ENCODE results near the gene CDH20. TPM values are rescaled to one million over a fixed set of nuclear protein-coding genes. Genes with fewer than 3 reads are reported as not detected.

Gene CDH20
- total RNA-seq, 1 donor from 2014 or later, result 0.63 TPM

- Mint-ChIP-seq H3K36me3 (ENCODE audit: low read depth) (no peaks in the 10 kb centered on the region), H3K27me3 (ENCODE audit: low read depth) (peaks cover 5% of the 10 kb centered on the region), H3K4me1 (no peaks in the 10 kb centered on the region), H3K9me3 (peaks cover 2% of the 10 kb centered on the region), H3K4me3 (no peak overlapping the region), H3K27ac (ENCODE audit: unreplicated experiment) (no peak overlapping the region)
- no peak for TF ChIP-seq CTCF (conservative IDR thresholded peaks at IDR 0.05)
- no peak for DNase-seq (ENCODE audit: low read depth, low spot score)
Observed at GRCh38 chr18:61503688-61504087, 170.5 kb downstream of the CDH20 start.

- Mint-ChIP-seq H3K4me3 (no peak overlapping the region), H3K4me1 (peaks cover 3% of the 10 kb centered on the region), H3K36me3 (ENCODE audit: low read depth) (no peaks in the 10 kb centered on the region), H3K27ac (ENCODE audit: unreplicated experiment) (no peak overlapping the region), H3K27me3 (ENCODE audit: low read depth) (no peaks in the 10 kb centered on the region), H3K9me3 (no peaks in the 10 kb centered on the region)
- no peak for TF ChIP-seq CTCF (conservative IDR thresholded peaks at IDR 0.05)
- no peak for DNase-seq (ENCODE audit: low read depth, low spot score)
Observed at GRCh38 chr18:61528961-61529360, 195.7 kb downstream of the CDH20 start.

- DNase-seq (ENCODE audit: low read depth, low spot score), result no peak
- H3K27me3 Mint-ChIP-seq (ENCODE audit: low read depth), result no peaks in the 10 kb centered on the region
- no peak overlapping the region for H3K4me3 Mint-ChIP-seq
- no peaks in the 10 kb centered on the region for H3K9me3 Mint-ChIP-seq
- no peak overlapping the region for H3K27ac Mint-ChIP-seq (ENCODE audit: unreplicated experiment)
- H3K4me1 Mint-ChIP-seq, result peaks cover 3% of the 10 kb centered on the region
- H3K36me3 Mint-ChIP-seq (ENCODE audit: low read depth), result no peaks in the 10 kb centered on the region
- no peak for TF ChIP-seq CTCF (conservative IDR thresholded peaks at IDR 0.05)
Observed at GRCh38 chr18:61530681-61531080, 197.5 kb downstream of the CDH20 start.

- TF ChIP-seq CTCF (conservative IDR thresholded peaks at IDR 0.05), result no peak
- peaks cover 3% of the 10 kb centered on the region for H3K4me1 Mint-ChIP-seq
- no peak overlapping the region for H3K27ac Mint-ChIP-seq (ENCODE audit: unreplicated experiment)
- DNase-seq (ENCODE audit: low read depth, low spot score), result no peak
- no peak overlapping the region for H3K4me3 Mint-ChIP-seq
- H3K27me3 Mint-ChIP-seq (ENCODE audit: low read depth), result no peaks in the 10 kb centered on the region
- no peaks in the 10 kb centered on the region for H3K36me3 Mint-ChIP-seq (ENCODE audit: low read depth)
- H3K9me3 Mint-ChIP-seq, result no peaks in the 10 kb centered on the region
Observed at GRCh38 chr18:61531182-61531581, 198.0 kb downstream of the CDH20 start.

- Mint-ChIP-seq H3K9me3 (no peaks in the 10 kb centered on the region), H3K4me3 (no peak overlapping the region), H3K36me3 (ENCODE audit: low read depth) (no peaks in the 10 kb centered on the region), H3K27me3 (ENCODE audit: low read depth) (no peaks in the 10 kb centered on the region), H3K27ac (ENCODE audit: unreplicated experiment) (no peak overlapping the region), H3K4me1 (peaks cover 3% of the 10 kb centered on the region)
- DNase-seq (ENCODE audit: low read depth, low spot score), result no peak
- no peak for TF ChIP-seq CTCF (conservative IDR thresholded peaks at IDR 0.05)
Observed at GRCh38 chr18:61531891-61532290, 198.7 kb downstream of the CDH20 start.

GRCh38 chr18:61535401-61535800 lies 202.2 kb downstream of the CDH20 start:
- H3K27ac Mint-ChIP-seq (ENCODE audit: unreplicated experiment), result no peak overlapping the region
- no peak for DNase-seq (ENCODE audit: low read depth, low spot score)
- H3K4me1 Mint-ChIP-seq, result no peaks in the 10 kb centered on the region
- H3K27me3 Mint-ChIP-seq (ENCODE audit: low read depth), result no peaks in the 10 kb centered on the region
- no peaks in the 10 kb centered on the region for H3K36me3 Mint-ChIP-seq (ENCODE audit: low read depth)
- no peak for TF ChIP-seq CTCF (conservative IDR thresholded peaks at IDR 0.05)
- no peak overlapping the region for H3K4me3 Mint-ChIP-seq
- no peaks in the 10 kb centered on the region for H3K9me3 Mint-ChIP-seq

All from neural crest cell (in vitro differentiated cells).